ENCODE results near the gene PPL.

The PPL gene

GRCh38 chr16:4884972-4885874 is 51.7 kb downstream of the PPL start:
- peaks cover 0 to 79% of the 10 kb centered on the region in 2 experiments; a peak in 2 of 3 replicates for H3K36me3 ChIP-seq (ENCODE audit: control insufficient read depth in 2 of 2, insufficient read depth in 1 of 2, low read length in 2 of 2)
- peaks cover 8% of the 10 kb centered on the region; the same call in 1 of the 2 replicates for H3K4me1 ChIP-seq (ENCODE audit: control insufficient read depth, insufficient read depth, low read length)
- no peak overlapping the region for H3K4me3 ChIP-seq (ENCODE audit: low read depth, low read length)
- no peak overlapping the region for H3K27ac ChIP-seq (ENCODE audit: extremely low read depth, low read depth, low read length)
- CTCF ChIA-PET: interaction anchor here (0.6 to 1.2 kb wide), 3 partner anchors 11 to 71 kb away, joined by 3 read pairs; no protein-coding TSS in a partner anchor
- POLR2A ChIA-PET: no interaction called here
- TF ChIP-seq ZNF302 (tag by site-specific recombination; IDR thresholded peaks at IDR 0.05; ENCODE audit: low read depth) (no peak), ZNF394 (tag by site-specific recombination; IDR thresholded peaks at IDR 0.05; ENCODE audit: borderline replicate concordance) (0 out of 2 replicates have a peak, but pooled peaks have one; percentile 21)
- no peaks in the 10 kb centered on the region for H3K9me3 ChIP-seq (ENCODE audit: control insufficient read depth, insufficient read depth, low read depth, low read length)

GRCh38 chr16:4884209-4884608 is 52.7 kb downstream of the PPL start:
- Histone ChIP-seq H3K4me3 (ENCODE audit: low read depth, low read length) (no peak overlapping the region), H3K36me3 (ENCODE audit: control insufficient read depth in 2 of 2, insufficient read depth in 1 of 2, low read length in 2 of 2) (peaks cover 0 to 86% of the 10 kb centered on the region in 2 experiments), H3K4me1 (ENCODE audit: control insufficient read depth, insufficient read depth, low read length) (peaks cover 8% of the 10 kb centered on the region; the same call in 1 of the 2 replicates), H3K27ac (ENCODE audit: extremely low read depth, low read depth, low read length) (no peak overlapping the region), H3K9me3 (ENCODE audit: control insufficient read depth, insufficient read depth, low read depth, low read length) (no peaks in the 10 kb centered on the region)
- TF ChIP-seq ZBTB6 (tag by site-specific recombination; IDR thresholded peaks at IDR 0.05) (peak; percentile 13; the same call in 1 of the 2 replicates), PBX3 (CRISPR knock-in tag; IDR thresholded peaks at IDR 0.05) (no peak)
- POLR2A ChIA-PET: interaction anchor here (0.7 to 1.3 kb wide), 2 partner anchors 9 to 16 kb away, joined by 3 read pairs; no protein-coding TSS in a partner anchor
- CTCF ChIA-PET: interaction anchor here (0.6 to 1.4 kb wide), 6 partner anchors 10 to 365 kb away, joined by 3 to 4 read pairs (median 4); no protein-coding TSS in a partner anchor

- Histone ChIP-seq H3K4me1 (ENCODE audit: control insufficient read depth, insufficient read depth, low read length) (peaks cover 8% of the 10 kb centered on the region; the same call in 1 of the 2 replicates), H3K27ac (ENCODE audit: extremely low read depth, low read depth, low read length) (no peak overlapping the region), H3K36me3 (ENCODE audit: control insufficient read depth in 2 of 2, insufficient read depth in 1 of 2, low read length in 2 of 2) (peaks cover 0 to 93% of the 10 kb centered on the region in 2 experiments), H3K4me3 (ENCODE audit: low read depth, low read length) (no peak overlapping the region), H3K9me3 (ENCODE audit: control insufficient read depth, insufficient read depth, low read depth, low read length) (no peaks in the 10 kb centered on the region)
- TF ChIP-seq SCRT2 (tag by site-specific recombination; IDR thresholded peaks at IDR 0.05) (peak; percentile 24; the same call in 1 of the 2 replicates), ZNF658 (tag by site-specific recombination; IDR thresholded peaks at IDR 0.05) (no peak)
- ChIA-PET POLR2A (interaction anchor here (0.7 to 1.3 kb wide), 2 partner anchors 10 to 17 kb away, joined by 3 read pairs; no protein-coding TSS in a partner anchor), CTCF (interaction anchor here (1.4 kb wide), 1 partner anchor 73 kb away, joined by 4 read pairs; no protein-coding TSS in a partner anchor)
These were observed 53.4 kb downstream of the PPL start for GRCh38 chr16:4883501-4883900.

GRCh38 chr16:4882633-4883285 is 54.2 kb downstream of the PPL start:
- POLR2A ChIA-PET: no interaction called here
- Histone ChIP-seq H3K27ac (ENCODE audit: extremely low read depth, low read depth, low read length) (no peak overlapping the region), H3K4me1 (ENCODE audit: control insufficient read depth, insufficient read depth, low read length) (peaks cover 8% of the 10 kb centered on the region; the same call in 1 of the 2 replicates), H3K36me3 (ENCODE audit: control insufficient read depth in 2 of 2, insufficient read depth in 1 of 2, low read length in 2 of 2) (peaks cover 0 to 95% of the 10 kb centered on the region in 2 experiments), H3K4me3 (ENCODE audit: low read depth, low read length) (no peak overlapping the region), H3K9me3 (ENCODE audit: control insufficient read depth, insufficient read depth, low read depth, low read length) (no peaks in the 10 kb centered on the region)
- CTCF ChIA-PET: interaction anchor here (0.6 kb wide), 1 partner anchor 16 kb away, joined by 4 read pairs; no protein-coding TSS in a partner anchor
- no peak for TF ChIP-seq ZBTB7A (tag by site-specific recombination; IDR thresholded peaks at IDR 0.05; ENCODE audit: low read depth)
- no peak for TF ChIP-seq KLF9 (tag by site-specific recombination; IDR thresholded peaks at IDR 0.05; ENCODE audit: low read depth)
- TF ChIP-seq ZBTB11 (tag by site-specific recombination; conservative IDR thresholded peaks at IDR 0.05; ENCODE audit: low read depth): no peak
- TF ChIP-seq ZNF138 (tag by site-specific recombination; IDR thresholded peaks at IDR 0.05; ENCODE audit: borderline replicate concordance): no peak
- TF ChIP-seq ZNF544 (tag by site-specific recombination; IDR thresholded peaks at IDR 0.05): no peak
- no peak for TF ChIP-seq ZNF114 (tag by site-specific recombination; IDR thresholded peaks at IDR 0.05)
- TF ChIP-seq ZNF274 (IDR thresholded peaks at IDR 0.05; ENCODE audit: low read length): no peak
- no peak for TF ChIP-seq ZNF274 (tag by site-specific recombination; IDR thresholded peaks at IDR 0.05; ENCODE audit: borderline replicate concordance)
- TF ChIP-seq ZNF600 (tag by site-specific recombination; IDR thresholded peaks at IDR 0.05): 0 out of 2 replicates have a peak, but pooled peaks have one; percentile 38
- peak; percentile 53; the same call in 1 of the 2 replicates for TF ChIP-seq OSR2 (tag by site-specific recombination; IDR thresholded peaks at IDR 0.05)
- TF ChIP-seq ZNF341 (tag by site-specific recombination; IDR thresholded peaks at IDR 0.05; ENCODE audit: low read depth): no peak
- no peak for TF ChIP-seq ZNF473 (tag by site-specific recombination; IDR thresholded peaks at IDR 0.05)
- 0 out of 2 replicates have a peak, but pooled peaks have one; percentile 12 for TF ChIP-seq SP2 (tag by site-specific recombination; IDR thresholded peaks at IDR 0.05)

Data from HEK293 (cell line).